Measurements from ENCODE around the gene PNISR.
"Not testable (repeated sequence)": the region's sequence is repeated elsewhere in the genome, so short reads cannot be mapped to it uniquely, and the experiment has no call there.

Gene PNISR, protein sequence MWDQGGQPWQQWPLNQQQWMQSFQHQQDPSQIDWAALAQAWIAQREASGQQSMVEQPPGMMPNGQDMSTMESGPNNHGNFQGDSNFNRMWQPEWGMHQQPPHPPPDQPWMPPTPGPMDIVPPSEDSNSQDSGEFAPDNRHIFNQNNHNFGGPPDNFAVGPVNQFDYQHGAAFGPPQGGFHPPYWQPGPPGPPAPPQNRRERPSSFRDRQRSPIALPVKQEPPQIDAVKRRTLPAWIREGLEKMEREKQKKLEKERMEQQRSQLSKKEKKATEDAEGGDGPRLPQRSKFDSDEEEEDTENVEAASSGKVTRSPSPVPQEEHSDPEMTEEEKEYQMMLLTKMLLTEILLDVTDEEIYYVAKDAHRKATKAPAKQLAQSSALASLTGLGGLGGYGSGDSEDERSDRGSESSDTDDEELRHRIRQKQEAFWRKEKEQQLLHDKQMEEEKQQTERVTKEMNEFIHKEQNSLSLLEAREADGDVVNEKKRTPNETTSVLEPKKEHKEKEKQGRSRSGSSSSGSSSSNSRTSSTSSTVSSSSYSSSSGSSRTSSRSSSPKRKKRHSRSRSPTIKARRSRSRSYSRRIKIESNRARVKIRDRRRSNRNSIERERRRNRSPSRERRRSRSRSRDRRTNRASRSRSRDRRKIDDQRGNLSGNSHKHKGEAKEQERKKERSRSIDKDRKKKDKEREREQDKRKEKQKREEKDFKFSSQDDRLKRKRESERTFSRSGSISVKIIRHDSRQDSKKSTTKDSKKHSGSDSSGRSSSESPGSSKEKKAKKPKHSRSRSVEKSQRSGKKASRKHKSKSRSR

DNA sequence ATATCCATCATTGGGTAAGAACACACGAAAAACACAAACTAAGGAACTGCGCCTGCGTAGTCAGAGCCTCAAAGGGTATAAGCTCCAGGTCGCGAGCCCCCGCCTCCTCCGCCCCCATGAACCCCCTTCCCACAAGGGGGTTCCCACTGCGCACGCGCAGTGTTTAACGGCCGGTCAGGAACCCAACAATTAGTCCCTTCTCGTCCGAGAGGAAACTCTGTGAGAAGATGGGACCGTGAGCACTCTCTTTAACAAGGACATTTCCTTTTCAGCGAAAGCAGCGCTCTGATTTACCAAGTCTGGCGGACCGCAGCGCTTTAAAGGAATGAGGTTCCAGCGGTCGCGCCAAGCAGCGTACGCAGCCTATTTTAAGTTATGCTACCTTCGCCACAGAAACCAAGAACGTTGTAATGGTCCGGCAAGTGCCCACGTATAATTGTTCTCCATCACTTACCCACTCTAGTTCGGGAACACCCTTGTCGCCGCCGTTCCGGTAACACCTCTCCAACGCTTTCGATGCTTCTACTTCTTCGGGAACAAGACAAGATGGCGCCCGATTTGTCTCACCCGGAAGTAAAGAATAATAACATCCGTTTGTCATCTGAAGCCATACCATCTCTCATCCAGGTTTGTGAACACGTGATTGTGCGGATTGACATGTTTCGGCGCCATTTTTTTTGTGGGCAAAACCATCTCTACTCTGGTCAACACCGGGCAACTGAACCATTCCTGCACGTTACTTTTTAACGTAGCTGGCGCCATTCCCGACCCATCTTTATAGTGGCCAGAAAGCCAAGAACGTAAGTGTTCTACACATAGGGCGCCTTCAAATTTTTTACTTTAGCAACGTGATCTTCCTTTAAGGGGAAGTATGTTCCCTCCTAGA, at the start of gene PNISR:
PNISR (minus strand) TSS at position 548 of the 886 bp plus-strand sequence. CDS start 10,649 bp downstream, outside the sequence.
- peak; percentile 60 to 71 (median 70) for DNase-seq (ENCODE audit: low read depth in 4 of 4, low spot score in 1 of 4)

DNA sequence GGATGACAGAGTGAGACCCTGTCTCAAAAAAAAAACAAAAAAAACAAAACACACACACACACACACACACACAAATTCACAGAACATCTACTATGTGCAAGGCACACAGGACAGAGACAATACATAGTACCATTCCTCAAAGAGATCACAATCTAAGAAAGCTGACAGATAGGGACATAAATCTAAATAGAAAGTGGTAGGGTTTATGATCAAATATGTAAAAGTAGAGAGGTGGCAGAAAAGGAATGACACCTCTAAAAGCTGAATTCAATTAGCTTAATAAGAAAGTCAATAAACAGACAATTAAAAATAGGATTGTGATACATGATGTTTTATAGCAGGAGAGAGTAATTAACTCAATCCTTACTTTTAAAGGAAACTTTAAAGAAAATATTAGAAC, 48.6 kb upstream of the PNISR start:
- no peak for DNase-seq (ENCODE audit: low read depth in 4 of 4, low spot score in 1 of 4)

DNA sequence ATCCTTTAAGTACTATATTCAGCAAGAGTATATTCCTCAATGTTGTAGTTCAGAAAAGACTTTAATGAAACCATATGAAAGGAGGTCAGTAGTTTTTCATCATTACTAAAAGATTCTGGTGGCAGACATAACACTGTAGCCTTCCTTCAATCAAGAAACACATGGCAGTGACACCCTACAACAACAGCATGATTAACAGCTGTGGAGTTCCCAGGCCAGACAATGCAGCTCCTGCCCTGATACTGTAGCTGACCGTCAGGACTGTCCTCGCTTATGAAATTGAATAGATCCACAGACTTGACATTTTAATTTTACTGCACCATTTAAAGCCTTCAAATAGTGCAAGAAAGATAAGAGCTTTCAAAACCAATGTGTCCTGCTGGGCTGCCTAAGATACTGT, 46.5 kb upstream of the PNISR start:
- no peak for DNase-seq (ENCODE audit: low read depth in 4 of 4, low spot score in 1 of 4)

DNA sequence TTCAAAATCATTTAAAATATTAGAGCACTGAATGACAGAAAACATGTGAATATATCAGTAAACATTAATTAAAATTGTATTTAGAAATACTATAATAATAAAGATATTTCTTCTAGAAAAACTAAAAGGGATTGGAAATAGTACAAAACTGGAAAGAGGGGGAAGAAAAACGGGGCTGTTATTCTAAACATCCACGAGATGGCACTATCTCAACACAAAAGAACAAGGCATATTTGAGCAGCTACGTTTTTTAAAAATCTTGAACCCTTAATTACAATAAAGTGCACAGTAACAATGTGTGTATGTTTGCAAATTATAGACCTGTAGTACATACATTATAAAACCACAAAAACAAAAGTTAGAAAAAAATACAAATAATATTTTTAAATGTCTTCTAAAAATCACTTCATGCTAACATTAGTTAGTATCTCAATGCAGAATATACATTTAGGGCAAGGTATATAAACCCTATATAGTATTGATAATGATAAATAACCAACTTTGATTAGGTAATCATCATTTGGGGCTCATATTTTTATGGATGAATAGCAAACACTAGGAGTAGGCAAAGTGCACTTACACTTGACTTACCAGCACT, 42.5 kb upstream of the PNISR start:
- DNase-seq (ENCODE audit: low read depth in 4 of 4, low spot score in 1 of 4): no peak

DNA sequence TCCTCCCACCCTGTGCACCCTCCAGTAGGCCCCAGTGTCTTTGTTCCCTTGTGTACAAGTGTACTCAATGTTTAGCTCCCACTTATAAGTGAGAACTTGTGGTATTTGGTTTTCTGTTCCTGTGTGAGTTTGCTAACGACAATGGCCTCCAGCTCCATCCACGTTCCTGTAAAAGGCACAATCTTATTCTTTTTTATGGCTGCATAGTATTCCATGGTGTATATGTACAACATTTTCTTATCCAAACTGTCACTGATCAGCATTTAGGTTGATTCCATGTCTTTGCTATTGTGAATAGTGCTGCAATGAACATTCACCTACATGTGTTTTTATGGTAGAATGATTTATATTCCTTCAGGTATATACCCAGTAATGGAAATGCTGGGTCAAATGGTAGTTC, 34.0 kb upstream of the PNISR start:
- DNase-seq (ENCODE audit: low read depth in 4 of 4, low spot score in 1 of 4): not testable (repeated sequence)

DNA sequence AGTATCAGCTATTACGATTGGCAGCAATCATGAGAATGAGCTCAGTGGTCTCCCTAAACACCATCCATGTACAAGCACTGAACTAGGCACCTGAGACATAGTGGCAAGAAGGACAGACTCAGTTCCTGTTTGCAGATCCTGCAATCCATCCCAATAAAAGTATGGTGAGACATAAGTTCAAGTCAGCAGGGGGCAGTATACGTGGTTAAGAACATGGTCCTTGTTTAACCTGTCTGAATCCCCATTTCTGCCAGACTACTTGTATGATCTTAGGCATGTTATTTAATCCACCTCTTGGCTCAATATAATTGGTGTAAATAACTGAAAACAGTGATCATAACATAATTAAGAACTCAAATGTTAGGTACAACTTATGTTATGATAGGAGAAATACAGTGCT, 33.2 kb upstream of the PNISR start:
- DNase-seq (ENCODE audit: low read depth in 4 of 4, low spot score in 1 of 4): no peak

DNA sequence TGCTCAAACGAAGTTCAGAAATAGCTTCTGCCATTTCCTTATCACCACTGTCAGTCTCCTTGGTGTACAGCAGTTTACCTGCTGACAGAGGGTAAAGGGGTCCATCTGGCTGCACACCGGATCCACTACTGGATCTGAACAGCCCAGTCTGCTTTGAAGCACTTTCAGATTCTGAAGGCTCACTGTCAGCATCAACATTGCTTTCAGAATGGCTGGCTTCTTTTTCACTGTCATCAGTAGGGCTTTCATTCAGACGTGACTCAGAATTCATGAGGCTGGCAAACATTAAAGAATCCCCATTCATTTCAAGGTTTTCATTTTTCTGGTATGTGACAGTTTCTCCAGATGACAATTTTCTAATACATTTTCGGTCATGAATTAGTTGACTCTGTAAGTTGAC, 21.0 kb upstream of the PNISR start:
- DNase-seq (ENCODE audit: low read depth in 4 of 4, low spot score in 1 of 4): no peak

DNA sequence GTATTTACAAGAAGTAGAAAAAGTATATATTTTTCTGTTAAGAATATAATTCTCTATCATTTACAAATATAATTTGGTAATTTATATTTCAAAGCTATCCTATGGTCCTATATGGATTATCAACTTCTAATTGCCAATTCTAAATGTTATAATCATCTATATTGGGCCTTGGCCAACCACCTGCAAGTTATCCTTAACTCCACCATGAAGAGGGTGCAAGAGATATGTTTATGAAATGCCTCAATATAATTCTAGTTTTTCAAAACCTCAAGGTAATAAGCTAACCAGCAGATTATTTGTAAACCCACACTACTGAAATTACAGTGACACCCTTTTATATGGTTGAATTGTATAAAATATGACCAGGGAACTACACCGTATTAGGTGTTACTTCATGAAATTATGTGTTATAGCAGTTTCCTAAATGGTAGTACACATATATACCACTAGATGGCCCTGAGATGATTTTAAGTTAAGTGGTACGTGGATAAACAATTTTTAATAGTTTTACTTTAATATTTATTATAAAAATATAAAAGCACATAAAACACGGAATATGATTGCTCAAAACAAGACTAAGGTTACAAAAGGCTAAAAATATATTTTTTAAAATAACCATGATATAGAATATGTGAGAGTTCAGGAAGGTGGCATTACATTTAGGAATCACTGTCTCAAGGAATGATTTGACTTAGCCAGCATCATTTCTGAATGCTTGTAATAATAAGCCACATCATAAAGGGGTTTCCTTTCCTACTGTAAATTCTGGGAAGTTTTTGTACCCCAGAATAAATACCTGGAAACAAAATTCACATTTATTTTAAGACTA, 9.8 kb upstream of the PNISR start:
- no peak for DNase-seq (ENCODE audit: low read depth in 4 of 4, low spot score in 1 of 4)

DNA sequence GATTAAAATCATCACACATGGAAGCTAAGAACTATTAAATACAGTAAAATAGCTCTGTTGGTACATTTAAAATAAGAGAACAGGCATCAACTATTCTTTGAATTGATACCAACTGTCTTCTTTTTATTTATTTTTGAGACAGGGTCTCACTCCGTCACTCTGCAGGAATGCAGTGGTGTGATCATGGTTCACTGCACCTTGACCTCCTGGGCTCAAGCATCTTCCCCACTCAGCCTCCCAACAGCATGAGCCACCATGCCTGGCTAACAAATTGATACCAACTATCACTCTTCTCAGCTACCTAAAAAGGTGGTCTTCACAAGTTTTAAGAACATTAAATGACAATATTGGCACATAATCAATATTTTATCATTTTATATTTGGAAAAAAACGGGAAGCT, 7.8 kb upstream of the PNISR start:
- no peak for DNase-seq (ENCODE audit: low read depth in 4 of 4, low spot score in 1 of 4)

DNA sequence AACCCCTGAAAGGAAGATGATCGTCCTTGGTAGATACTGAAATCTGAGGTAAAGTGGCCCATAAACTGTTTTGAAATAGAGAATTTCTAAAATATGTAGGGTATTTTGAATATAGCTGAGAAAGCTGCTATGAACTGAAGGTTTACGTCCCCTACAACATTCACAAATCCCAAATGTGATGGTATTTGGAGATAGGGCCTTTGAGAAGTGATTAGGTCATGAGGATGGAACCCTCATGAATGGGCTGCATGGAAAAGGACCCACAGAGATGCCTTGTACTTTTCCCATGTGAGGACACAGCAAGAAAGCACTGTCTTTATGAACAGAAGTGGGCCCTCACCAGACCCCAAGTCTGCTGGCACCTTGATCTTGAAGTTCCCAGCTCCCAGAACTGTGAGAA, 6.8 kb upstream of the PNISR start:
- DNase-seq (ENCODE audit: low read depth in 4 of 4, low spot score in 1 of 4): no peak

DNA sequence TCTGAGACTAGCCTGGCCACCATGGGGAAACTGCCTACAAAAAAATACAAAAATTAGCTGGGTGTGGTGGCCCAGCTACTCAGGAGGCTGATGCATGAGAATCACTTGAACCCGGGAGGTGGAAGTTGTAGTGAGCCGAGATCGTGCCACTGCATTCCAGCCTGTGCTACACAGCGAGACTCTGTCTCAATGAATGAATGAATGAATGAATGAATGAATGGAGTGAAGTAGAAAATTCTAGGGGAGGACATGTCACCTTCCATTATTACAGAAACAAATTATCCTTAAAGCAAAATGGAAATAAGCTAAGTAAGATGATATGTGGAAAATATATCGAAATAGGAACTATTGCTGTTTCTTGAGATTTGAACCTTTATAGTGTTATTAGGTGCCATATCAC, 2.9 kb upstream of the PNISR start:
- no peak for DNase-seq (ENCODE audit: low read depth in 4 of 4, low spot score in 1 of 4)

DNA sequence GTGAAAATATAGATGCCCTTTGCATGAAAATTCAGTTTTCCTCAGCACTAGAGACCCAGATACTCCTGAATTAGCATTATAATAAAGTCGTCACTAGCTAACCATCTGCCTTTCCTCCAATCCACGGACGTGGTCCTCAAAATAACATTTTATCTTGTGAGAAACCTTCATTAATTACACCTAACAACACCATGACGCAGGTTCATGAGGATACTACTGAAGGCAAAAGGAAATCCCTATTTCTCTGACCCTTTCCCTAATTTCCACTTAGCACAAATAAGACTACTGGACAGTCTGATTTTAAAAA, 1.3 kb upstream of the PNISR start:
- DNase-seq (ENCODE audit: low read depth in 4 of 4, low spot score in 1 of 4): no peak

DNA sequence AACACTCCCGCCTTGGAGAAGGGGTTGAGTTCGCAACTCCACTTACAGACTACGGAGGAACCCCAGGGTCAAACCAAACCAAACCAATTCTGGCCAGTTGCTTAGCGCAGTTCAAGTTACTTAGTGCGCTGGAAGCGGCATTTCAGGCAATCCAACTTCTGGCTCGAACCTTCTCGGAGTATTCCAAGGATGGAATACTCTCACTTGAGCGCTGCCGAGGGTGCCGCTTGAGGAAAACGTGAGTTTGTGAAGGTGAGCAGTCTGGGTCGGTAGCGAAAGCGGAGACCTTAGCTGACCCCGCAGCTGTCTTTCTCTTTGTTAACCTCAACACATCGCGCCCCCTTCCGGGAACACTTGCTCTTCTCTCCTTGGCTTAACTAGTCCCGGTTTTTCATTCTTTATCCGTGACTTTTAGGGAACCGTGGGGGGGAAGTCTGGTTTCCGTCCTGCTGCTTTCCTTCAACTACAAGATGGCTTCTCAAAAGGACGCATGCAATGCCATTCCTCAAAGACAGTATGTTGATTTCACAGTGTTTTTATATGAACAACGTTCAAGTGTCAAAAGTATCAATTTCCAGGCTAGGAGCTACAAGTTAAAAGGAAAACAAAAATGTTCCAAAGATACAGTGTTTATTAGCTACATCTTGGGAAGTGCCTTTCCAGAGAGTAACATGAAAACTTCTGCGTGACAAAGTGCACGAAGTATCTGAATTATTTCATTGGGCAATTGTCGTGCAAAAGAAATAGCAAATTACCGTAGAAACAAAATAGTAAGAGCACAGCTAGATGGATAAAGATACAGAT, 741 bp upstream of the PNISR start:
- DNase-seq (ENCODE audit: low read depth in 4 of 4, low spot score in 1 of 4): peak; percentile 20 to 64 (median 34)

DNA sequence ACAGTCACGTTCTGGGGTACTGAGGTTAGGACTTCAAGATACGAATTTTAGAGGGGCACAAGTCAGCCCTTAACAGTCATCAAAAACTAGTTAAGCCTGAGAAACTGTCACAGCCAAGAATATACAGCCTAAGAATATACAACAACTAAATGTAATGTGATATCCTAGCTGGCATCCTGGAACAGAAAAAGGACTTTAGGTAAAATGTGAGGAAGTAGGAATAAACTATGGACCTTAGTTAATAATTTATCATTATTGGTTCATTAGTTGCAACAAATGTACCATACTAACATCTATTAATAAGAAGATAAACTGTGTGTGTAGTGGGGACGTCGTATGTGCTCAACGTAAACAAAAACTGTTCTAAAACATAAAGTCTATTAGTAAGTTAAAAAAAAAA, 1.1 kb downstream of the PNISR start:
- no peak for DNase-seq (ENCODE audit: low read depth in 4 of 4, low spot score in 1 of 4)

DNA sequence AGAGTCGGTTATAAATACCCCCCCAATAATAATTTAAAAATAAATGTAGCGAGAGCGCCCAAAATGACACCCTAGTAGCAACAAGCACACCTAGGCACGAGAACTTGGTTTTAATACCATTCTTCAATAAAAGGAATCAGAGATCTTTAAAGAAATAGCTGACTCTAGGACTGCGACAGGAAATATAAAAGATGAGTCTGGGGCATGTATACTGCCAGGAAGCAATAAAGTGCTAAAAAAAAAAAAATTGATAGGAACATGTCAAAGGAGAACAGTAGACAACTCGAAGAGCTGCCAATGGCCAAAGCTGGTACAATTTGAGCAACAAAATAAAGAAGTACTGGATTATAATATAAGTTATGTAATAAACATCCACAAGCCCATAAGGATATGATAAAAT, 2.2 kb downstream of the PNISR start:
- DNase-seq (ENCODE audit: low read depth in 4 of 4, low spot score in 1 of 4): no peak

DNA sequence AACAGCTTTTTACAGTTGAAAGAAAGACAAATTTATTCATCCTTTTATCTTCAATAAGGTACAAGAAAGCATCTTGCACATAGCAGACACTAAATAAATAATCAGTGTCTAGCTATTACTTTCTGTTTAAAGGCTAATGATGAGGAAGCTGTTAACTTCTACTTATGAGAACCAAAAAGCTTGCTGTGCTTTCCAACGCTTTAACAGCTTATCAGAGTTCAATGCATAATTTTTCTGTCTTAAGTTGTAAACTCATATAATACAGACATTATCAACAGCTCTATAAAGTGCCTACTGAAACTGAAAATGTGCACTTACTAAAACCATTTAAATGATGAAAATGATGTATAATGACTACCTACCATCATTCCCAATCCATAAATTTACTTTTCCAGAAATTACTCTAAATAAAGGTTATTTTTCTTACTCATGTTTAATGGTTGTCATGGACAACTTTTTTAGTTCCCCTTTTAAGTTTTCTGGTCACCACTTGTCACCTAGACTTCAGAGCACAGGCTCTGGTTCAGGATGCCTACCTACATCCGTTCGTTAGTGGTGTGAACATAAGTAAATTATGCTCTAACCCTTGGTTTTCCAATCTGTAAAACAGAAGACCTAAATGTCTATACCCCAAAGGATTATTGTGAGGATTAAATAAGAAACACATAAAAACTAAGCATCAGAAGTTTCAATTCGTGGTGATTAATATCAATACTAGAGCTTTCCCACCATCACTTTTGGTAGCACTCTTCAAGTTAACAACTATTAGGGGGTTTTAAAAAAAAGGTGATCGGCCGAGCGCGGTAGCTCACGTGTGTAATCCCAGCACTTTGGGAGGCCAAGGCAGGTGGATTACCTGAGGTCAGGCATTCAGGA, 8.0 kb downstream of the PNISR start:
- no peak for DNase-seq (ENCODE audit: low read depth in 4 of 4, low spot score in 1 of 4)

DNA sequence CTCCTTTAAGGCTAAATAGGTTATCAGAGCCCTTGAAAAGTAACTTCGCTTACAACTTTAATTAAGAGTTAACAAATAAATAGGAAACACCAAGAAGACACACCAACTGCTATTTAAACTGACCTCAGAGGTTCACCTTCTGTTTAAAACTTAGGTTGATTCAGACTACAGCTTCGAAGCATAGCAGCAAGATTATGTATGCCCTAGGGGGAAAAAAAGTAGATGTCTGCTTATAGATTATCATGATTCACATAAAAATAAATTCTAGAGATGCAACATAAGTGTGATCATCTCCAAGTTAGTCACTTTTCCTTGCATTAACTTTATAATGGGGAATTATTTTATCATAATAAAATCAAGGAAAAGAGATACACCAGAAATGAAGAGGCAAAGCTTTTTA, 8.9 kb downstream of the PNISR start:
- no peak for DNase-seq (ENCODE audit: low read depth in 4 of 4, low spot score in 1 of 4)

DNA sequence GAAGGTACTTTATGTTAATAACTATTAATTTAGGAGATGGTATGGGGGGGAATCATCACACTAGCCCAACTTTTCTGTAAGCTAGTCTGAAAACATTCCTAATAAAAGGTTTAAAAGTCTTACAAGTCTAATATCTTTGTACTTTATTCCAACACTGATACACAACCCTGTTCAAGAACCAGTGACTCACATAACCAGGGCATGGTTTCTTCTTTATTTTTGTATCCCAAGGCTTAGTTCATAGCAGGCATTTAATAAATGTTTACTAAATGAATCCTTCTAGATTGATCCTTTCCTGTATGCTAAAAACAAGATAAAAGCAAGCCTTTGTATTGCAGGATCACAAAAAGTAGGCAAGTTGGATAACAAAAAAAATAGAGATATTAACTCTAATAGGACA, 9.7 kb downstream of the PNISR start:
- no peak for DNase-seq (ENCODE audit: low read depth in 4 of 4, low spot score in 1 of 4)

DNA sequence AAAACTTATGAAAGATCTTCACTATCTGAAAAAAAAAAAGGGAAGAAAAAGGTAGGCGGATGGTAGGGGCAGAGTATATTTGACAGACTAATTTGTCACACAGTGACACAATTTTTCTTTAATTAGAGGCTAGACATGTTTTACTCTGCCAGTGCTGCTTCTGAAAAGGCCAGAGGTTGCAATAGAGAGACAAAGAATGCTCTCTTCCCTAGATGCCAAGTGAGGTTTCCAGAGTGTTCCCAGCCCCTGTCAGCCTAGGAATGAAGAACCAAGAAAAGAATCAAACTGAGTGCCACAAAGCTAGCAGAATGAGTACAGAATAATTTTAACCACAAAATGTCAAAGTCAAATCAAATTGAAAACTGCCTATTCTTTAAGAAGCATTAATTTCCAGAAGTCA, 13.0 kb downstream of the PNISR start:
- DNase-seq (ENCODE audit: low read depth in 4 of 4, low spot score in 1 of 4): no peak

Measured in stimulated activated CD4-positive, alpha-beta T cell treated with anti-CD3 and anti-CD28 coated beads, Interleukin-1b, Interleukin-23, amount 100 ng/mL, for 24 hours (primary cell).